ENCODE measurements around the gene NUDCD3. TPM values are rescaled to one million over a fixed set of nuclear protein-coding genes. Genes with fewer than 3 reads are reported as not detected.
A peak's percentile ranks its signal among the peaks of the same experiment; 100 is the strongest.

The NUDCD3 gene
- polyA plus RNA-seq, 1 experiment: 61.4 TPM

GRCh38 chr7:44416941-44417340, 73.5 kb downstream of the NUDCD3 start:
- TF ChIP-seq CTCF (IDR thresholded peaks at IDR 0.05; ENCODE audit: low read depth, low read length): no peak
- ChIA-PET POLR2A (no interaction called here), CTCF (no interaction called here)
- Histone ChIP-seq H3K27me3 (ENCODE audit: control insufficient read depth, insufficient read depth, low read length) (no peaks in the 10 kb centered on the region), H3K9me3 (ENCODE audit: control insufficient read depth, insufficient read depth, low read length) (no peaks in the 10 kb centered on the region), H3K4me3 (ENCODE audit: low read depth, low read length) (no peak overlapping the region), H3K27ac (ENCODE audit: low read depth, low read length) (no peak overlapping the region)
- DNase-seq (ENCODE audit: low read depth, low spot score): no peak

GRCh38 chr7:44415510-44415909, 74.9 kb downstream of the NUDCD3 start:
- no peak for TF ChIP-seq CTCF (IDR thresholded peaks at IDR 0.05; ENCODE audit: low read depth, low read length)
- Histone ChIP-seq H3K27me3 (ENCODE audit: control insufficient read depth, insufficient read depth, low read length) (no peaks in the 10 kb centered on the region), H3K9me3 (ENCODE audit: control insufficient read depth, insufficient read depth, low read length) (peaks cover 2% of the 10 kb centered on the region; the same call in 1 of the 2 replicates), H3K27ac (ENCODE audit: low read depth, low read length) (peak overlapping the region; percentile 11), H3K4me3 (ENCODE audit: low read depth, low read length) (no peak overlapping the region)
- DNase-seq (ENCODE audit: low read depth, low spot score): no peak
- POLR2A ChIA-PET: interaction anchor here (1.0 kb wide), 1 partner anchor 13 kb away, joined by 13 read pairs; no protein-coding TSS in a partner anchor
- CTCF ChIA-PET: interaction anchor here (1.4 kb wide), 1 partner anchor 9 kb away, joined by 3 read pairs; no protein-coding TSS in a partner anchor

- no peak for DNase-seq (ENCODE audit: low read depth, low spot score)
- ChIA-PET POLR2A (interaction anchor here (1.0 kb wide), 1 partner anchor 13 kb away, joined by 13 read pairs; no protein-coding TSS in a partner anchor), CTCF (interaction anchor here (1.4 kb wide), 1 partner anchor 9 kb away, joined by 3 read pairs; no protein-coding TSS in a partner anchor)
- peaks cover 2% of the 10 kb centered on the region; the same call in 1 of the 2 replicates for H3K9me3 ChIP-seq (ENCODE audit: control insufficient read depth, insufficient read depth, low read length)
- H3K4me3 ChIP-seq (ENCODE audit: low read depth, low read length): no peak overlapping the region
- H3K27me3 ChIP-seq (ENCODE audit: control insufficient read depth, insufficient read depth, low read length): no peaks in the 10 kb centered on the region
- H3K27ac ChIP-seq (ENCODE audit: low read depth, low read length): no peak overlapping the region
- no peak for TF ChIP-seq CTCF (IDR thresholded peaks at IDR 0.05; ENCODE audit: low read depth, low read length)
Observed at GRCh38 chr7:44415047-44415446, 75.4 kb downstream of the NUDCD3 start.

GRCh38 chr7:44411306-44411705, 79.2 kb downstream of the NUDCD3 start:
- H3K4me3 ChIP-seq (ENCODE audit: low read depth, low read length): no peak overlapping the region
- no peak overlapping the region for H3K27ac ChIP-seq (ENCODE audit: low read depth, low read length)
- ChIA-PET POLR2A (no interaction called here), CTCF (no interaction called here)
- H3K27me3 ChIP-seq (ENCODE audit: control insufficient read depth, insufficient read depth, low read length): no peaks in the 10 kb centered on the region
- DNase-seq (ENCODE audit: low read depth, low spot score): no peak
- no peak for TF ChIP-seq CTCF (IDR thresholded peaks at IDR 0.05; ENCODE audit: low read depth, low read length)
- peaks cover 2% of the 10 kb centered on the region; the same call in 1 of the 2 replicates for H3K9me3 ChIP-seq (ENCODE audit: control insufficient read depth, insufficient read depth, low read length)

- no peaks in the 10 kb centered on the region for H3K27me3 ChIP-seq (ENCODE audit: control insufficient read depth, insufficient read depth, low read length)
- peaks cover 2% of the 10 kb centered on the region; the same call in 1 of the 2 replicates for H3K9me3 ChIP-seq (ENCODE audit: control insufficient read depth, insufficient read depth, low read length)
- TF ChIP-seq CTCF (IDR thresholded peaks at IDR 0.05; ENCODE audit: low read depth, low read length): no peak
- H3K4me3 ChIP-seq (ENCODE audit: low read depth, low read length): no peak overlapping the region
- ChIA-PET POLR2A (no interaction called here), CTCF (no interaction called here)
- no peak overlapping the region for H3K27ac ChIP-seq (ENCODE audit: low read depth, low read length)
- no peak for DNase-seq (ENCODE audit: low read depth, low spot score)
Observed at GRCh38 chr7:44408596-44408995, 81.9 kb downstream of the NUDCD3 start.

All from AG04450 (cell line).